Prostate gland (tissue), 2 donors: ENCODE measurements around the gene SPC25. TPM values are rescaled to one million over a fixed set of nuclear protein-coding genes. Genes with fewer than 3 reads are reported as not detected.

Experiments used
- DNase-seq: peaks from one replicate; pipeline ENCODE4 v3.0.0-alpha.2; 2019; ENCODE audit warnings: low spot score
- H3K27ac ChIP-seq, 2 donors: fragments of 200-600 bp; sonication (generic); 2 replicates each; pipeline ENCODE4 v1.5.1; 2017 to 2019
- H3K27me3 ChIP-seq: fragments of 200-600 bp; sonication (generic); replicated peaks from 2 replicates; pipeline ENCODE4 v1.5.1; 2019; ENCODE audit not compliant: insufficient read depth
- H3K36me3 ChIP-seq, 2 donors: fragments of 200-600 bp; sonication (generic); 1 replicate in 1 of 2; 2 replicates in 1 of 2; pipeline versions ENCODE4 v1.5.1 to v1.8.1; 2017 to 2019
- H3K4me1 ChIP-seq: fragments of 200-600 bp; sonication (generic); replicated peaks from 2 replicates; pipeline ENCODE4 v1.5.1; 2019
- H3K4me3 ChIP-seq, 2 donors: fragments of 200-600 bp; sonication (generic); 2 replicates each; pipeline ENCODE4 v1.5.1; 2017 to 2019
- H3K9me3 ChIP-seq: fragments of 200-600 bp; sonication (generic); 2 replicates; pipeline ENCODE4 v1.5.1; 2017
- POLR2A ChIP-seq: fragments of 450-650 bp; IDR thresholded peaks from one replicate; pipeline ENCODE4 v1.6.1; 2016; ENCODE audit warnings: antibody characterized with exemption, mild to moderate bottlenecking
- POLR2AphosphoS5 ChIP-seq: sonication (generic); formaldehyde crosslinking; IDR thresholded peaks from one replicate; pipeline ENCODE4 v1.6.1; 2017; ENCODE audit warnings: antibody characterized with exemption
- WGBS: methylation state at CpG from one replicate; pipeline ENCODE4 v1.1.5; 2018; 5-methylcytosine and 5-hydroxymethylcytosine counted together
- intact Hi-C: fragments of 100-400 bp; cut with DNase I; formaldehyde crosslinking; loops from one replicate; pipeline ENCODE4 v1.14.2; 2022
- total RNA-seq, 2 donors: library from RNA; depleted of rRNA; stranded (reverse); fragments of >200 nt; gene quantifications; one replicate each; pipeline ENCODE4 v1.1.0, GENCODE V29; 2016
- TF ChIP-seq, protein P1 (sequence below), 4 experiments: fragments of 200-600 bp in 2 of 4; fragments of 450-650 bp in 2 of 4; sonication (generic) in 2 of 4; IDR thresholded peaks; 1 replicate in 3 of 4; 2 replicates in 1 of 4; pipeline ENCODE4 v1.5.1; 2016 to 2019; ENCODE audit warnings: antibody characterized with exemption in 4 of 4, mild to moderate bottlenecking in 2 of 4, moderate library complexity in 2 of 4

The SPC25 gene
- total RNA-seq, 2 donors from 2014 or later: 0.91 to 2.2 TPM

DNA sequence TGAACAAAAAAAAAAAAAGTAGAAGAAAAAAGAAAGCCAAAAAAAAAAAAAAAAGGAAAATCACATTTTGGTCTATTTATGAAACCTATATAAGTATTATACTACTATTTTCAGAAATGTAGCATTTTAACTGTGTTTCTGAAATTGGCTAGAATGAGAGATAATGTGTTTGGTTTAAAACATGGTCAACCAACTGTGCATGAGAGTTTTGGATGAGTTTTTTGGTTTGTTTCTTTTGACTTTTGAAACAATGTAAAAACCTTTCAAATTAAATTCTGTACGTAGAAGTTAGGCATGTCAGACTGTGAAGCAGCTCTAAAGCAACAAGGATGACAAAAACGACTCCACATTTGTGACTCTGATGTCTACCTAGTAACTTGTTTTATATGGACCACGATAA lies 34.6 kb downstream of the SPC25 start:
- H3K9me3 ChIP-seq: no peaks in the 10 kb centered on the region
- H3K4me3 ChIP-seq: no peak overlapping the region
- H3K27me3 ChIP-seq: no peaks in the 10 kb centered on the region
- H3K36me3 ChIP-seq: no peaks in the 10 kb centered on the region
- TF ChIP-seq, protein P1, sequence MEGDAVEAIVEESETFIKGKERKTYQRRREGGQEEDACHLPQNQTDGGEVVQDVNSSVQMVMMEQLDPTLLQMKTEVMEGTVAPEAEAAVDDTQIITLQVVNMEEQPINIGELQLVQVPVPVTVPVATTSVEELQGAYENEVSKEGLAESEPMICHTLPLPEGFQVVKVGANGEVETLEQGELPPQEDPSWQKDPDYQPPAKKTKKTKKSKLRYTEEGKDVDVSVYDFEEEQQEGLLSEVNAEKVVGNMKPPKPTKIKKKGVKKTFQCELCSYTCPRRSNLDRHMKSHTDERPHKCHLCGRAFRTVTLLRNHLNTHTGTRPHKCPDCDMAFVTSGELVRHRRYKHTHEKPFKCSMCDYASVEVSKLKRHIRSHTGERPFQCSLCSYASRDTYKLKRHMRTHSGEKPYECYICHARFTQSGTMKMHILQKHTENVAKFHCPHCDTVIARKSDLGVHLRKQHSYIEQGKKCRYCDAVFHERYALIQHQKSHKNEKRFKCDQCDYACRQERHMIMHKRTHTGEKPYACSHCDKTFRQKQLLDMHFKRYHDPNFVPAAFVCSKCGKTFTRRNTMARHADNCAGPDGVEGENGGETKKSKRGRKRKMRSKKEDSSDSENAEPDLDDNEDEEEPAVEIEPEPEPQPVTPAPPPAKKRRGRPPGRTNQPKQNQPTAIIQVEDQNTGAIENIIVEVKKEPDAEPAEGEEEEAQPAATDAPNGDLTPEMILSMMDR (IDR thresholded peaks at IDR 0.05): no peak
- TF ChIP-seq POLR2AphosphoS5: no peak
- no peak for TF ChIP-seq POLR2A
- DNase-seq: no peak
- no peaks in the 10 kb centered on the region for H3K4me1 ChIP-seq
- 97% methylated on average over 3 of the region's 3 CpGs for WGBS
- intact Hi-C loops: no loop called here
- no peak overlapping the region for H3K27ac ChIP-seq

- H3K27ac ChIP-seq: no peak overlapping the region
- H3K4me1 ChIP-seq: no peaks in the 10 kb centered on the region
- H3K9me3 ChIP-seq: no peaks in the 10 kb centered on the region
- no peaks in the 10 kb centered on the region for H3K27me3 ChIP-seq
- H3K36me3 ChIP-seq: no peaks in the 10 kb centered on the region
- H3K4me3 ChIP-seq: no peak overlapping the region
- TF ChIP-seq POLR2A (no peak), POLR2AphosphoS5 (no peak)
- TF ChIP-seq, protein P1 (IDR thresholded peaks at IDR 0.05): no peak
- WGBS: 90% methylated on average over 5 of the region's 5 CpGs
- no peak for DNase-seq
- intact Hi-C loops: no loop called here
Observed at GRCh38 chr2:168854651-168855050, 35.6 kb downstream of the SPC25 start.

- DNase-seq: no peak
- Histone ChIP-seq H3K9me3 (no peaks in the 10 kb centered on the region), H3K4me1 (no peaks in the 10 kb centered on the region), H3K27me3 (no peaks in the 10 kb centered on the region), H3K4me3 (no peak overlapping the region), H3K36me3 (no peaks in the 10 kb centered on the region), H3K27ac (no peak overlapping the region)
- 100% methylated on average over 1 of the region's 1 CpG for WGBS
- TF ChIP-seq, protein P1 (IDR thresholded peaks at IDR 0.05): no peak
- TF ChIP-seq POLR2A: no peak
- TF ChIP-seq POLR2AphosphoS5: no peak
- intact Hi-C loops: no loop called here
Observed at GRCh38 chr2:168853471-168853870, 36.8 kb downstream of the SPC25 start.

DNA sequence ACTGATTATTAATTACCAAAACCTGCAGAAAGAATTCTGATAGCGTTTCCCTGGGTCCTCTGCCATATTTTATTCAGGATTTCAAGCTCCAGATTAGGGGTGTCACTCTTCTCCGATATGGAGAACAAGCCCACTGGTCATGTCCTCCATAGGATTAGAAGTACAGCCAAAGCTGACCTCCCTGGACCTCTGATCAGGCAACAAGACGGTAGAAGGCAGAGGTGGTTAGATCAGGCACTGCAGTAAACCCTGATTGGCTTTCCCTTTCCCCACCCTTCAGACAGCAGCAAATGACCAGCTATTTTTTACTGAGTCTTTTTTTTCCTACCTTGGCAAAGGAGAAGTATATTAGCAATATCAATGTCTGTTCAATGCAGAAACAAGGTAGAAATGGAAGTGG lies 37.7 kb downstream of the SPC25 start:
- no peak for DNase-seq
- Histone ChIP-seq H3K27me3 (no peaks in the 10 kb centered on the region), H3K27ac (no peak overlapping the region), H3K36me3 (no peaks in the 10 kb centered on the region), H3K4me3 (no peak overlapping the region), H3K4me1 (no peaks in the 10 kb centered on the region), H3K9me3 (no peaks in the 10 kb centered on the region)
- WGBS: 56% methylated on average over 3 of the region's 3 CpGs
- TF ChIP-seq, protein P1 (IDR thresholded peaks at IDR 0.05): no peak
- TF ChIP-seq POLR2AphosphoS5 (no peak), POLR2A (no peak)
- intact Hi-C loops: no loop called here

DNA sequence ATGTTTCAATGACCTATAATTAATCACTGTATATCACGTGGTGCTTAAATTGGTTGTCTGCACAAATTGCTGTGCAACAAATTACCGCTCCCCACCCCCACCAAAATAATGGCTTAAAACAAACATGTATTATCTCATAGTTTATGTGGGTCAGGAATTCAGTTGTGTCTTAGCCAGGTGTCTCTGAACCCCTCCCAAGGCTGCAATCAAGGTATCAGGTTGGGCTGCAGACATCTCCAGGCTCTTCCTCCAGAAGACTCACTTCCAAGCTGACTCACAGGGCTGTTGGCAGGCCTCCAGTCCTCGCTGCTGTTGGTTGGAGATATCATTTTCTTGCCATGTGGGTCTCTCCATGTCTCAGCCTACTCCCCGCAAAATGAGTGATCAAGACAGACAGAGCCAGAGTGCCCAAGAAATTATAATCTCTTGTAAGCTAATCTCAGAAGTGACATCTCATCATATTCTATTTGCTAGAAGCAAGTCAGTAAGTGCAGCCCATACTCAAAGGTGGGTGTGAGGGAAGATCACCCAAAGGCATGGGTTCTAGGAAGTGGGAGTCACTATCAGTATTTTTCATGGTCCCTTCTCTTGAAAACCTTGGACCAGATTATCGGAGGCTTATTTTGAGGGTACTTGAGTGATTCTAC lies 38.4 kb downstream of the SPC25 start:
- TF ChIP-seq, protein P1 (IDR thresholded peaks at IDR 0.05): no peak
- TF ChIP-seq POLR2AphosphoS5 (no peak), POLR2A (no peak)
- no peaks in the 10 kb centered on the region for H3K9me3 ChIP-seq
- no peaks in the 10 kb centered on the region for H3K27me3 ChIP-seq
- intact Hi-C loops: no loop called here
- DNase-seq: no peak
- H3K4me1 ChIP-seq: no peaks in the 10 kb centered on the region
- 89% methylated on average over 5 of the region's 5 CpGs for WGBS
- H3K4me3 ChIP-seq: no peak overlapping the region
- no peaks in the 10 kb centered on the region for H3K36me3 ChIP-seq
- no peak overlapping the region for H3K27ac ChIP-seq
